Spleen (tissue), 11 donors: ENCODE measurements around the gene LRIG1. TPM values are rescaled to one million over a fixed set of nuclear protein-coding genes. Genes with fewer than 3 reads are reported as not detected.

ENCODE experiments used
- DNase-seq: peaks from one replicate; pipeline ENCODE4 v3.0.0-alpha.2; 2020
- H3K27ac ChIP-seq, 8 donors: fragments of 200-600 bp; sonication (generic) in 7 of 8; 1 replicate in 4 of 8; 2 replicates in 4 of 8; pipeline versions ENCODE4 v1.5.0 to v1.8.0; 2016 to 2021; ENCODE audit warnings: inconsistent platforms in 4 of 8, mild to moderate bottlenecking in 4 of 8, moderate library complexity in 1 of 8
- H3K27me3 ChIP-seq, 7 donors: fragments of 200-600 bp; sonication (generic) in 6 of 7; replicated peaks in 1 of 7; 1 replicate in 4 of 7; 2 replicates in 3 of 7; pipeline versions ENCODE4 v1.5.0 to v1.8.0; 2016 to 2021; ENCODE audit warnings: inconsistent platforms in 3 of 7, mild to moderate bottlenecking in 1 of 7
- H3K36me3 ChIP-seq, 6 donors: fragments of 200-600 bp; sonication (generic) in 5 of 6; 1 replicate in 4 of 6; 2 replicates in 2 of 6; pipeline versions ENCODE4 v1.5.0 to v1.8.0; 2016 to 2021; ENCODE audit warnings: inconsistent platforms in 2 of 6
- H3K4me1 ChIP-seq, 6 donors: fragments of 200-600 bp; sonication (generic) in 5 of 6; 1 replicate in 3 of 6; 2 replicates in 3 of 6; pipeline versions ENCODE4 v1.5.0 to v1.8.0; 2016 to 2021; ENCODE audit warnings: inconsistent platforms in 3 of 6
- H3K4me3 ChIP-seq, 8 donors: fragments of 200-600 bp; sonication (generic) in 7 of 8; 1 replicate in 4 of 8; 2 replicates in 4 of 8; pipeline versions ENCODE4 v1.5.0 to v1.8.0; 2016 to 2021; ENCODE audit warnings: inconsistent platforms in 4 of 8, mild to moderate bottlenecking in 4 of 8, moderate library complexity in 2 of 8
- H3K9me3 ChIP-seq, 8 donors: fragments of 200-600 bp; sonication (generic) in 7 of 8; 1 replicate in 4 of 8; 2 replicates in 4 of 8; pipeline versions ENCODE4 v1.5.0 to v1.8.0; 2016 to 2021; ENCODE audit warnings: inconsistent platforms in 4 of 8
- CTCF ChIP-seq, 11 experiments: fragments of 200-600 bp in 7 of 11; fragments of 450-650 bp in 4 of 11; sonication (generic) in 4 of 11; IDR thresholded peaks in 8 of 11; conservative IDR thresholded peaks in 3 of 11; 1 replicate in 7 of 11; 2 replicates in 4 of 11; pipeline versions ENCODE4 v1.4.0 to v1.8.0; 2016 to 2021; ENCODE audit warnings: antibody characterized with exemption in 11 of 11, inconsistent platforms in 4 of 11, mild to moderate bottlenecking in 1 of 11
- POLR2A ChIP-seq, 3 donors: fragments of 450-650 bp; IDR thresholded peaks; one replicate each; pipeline ENCODE4 v1.5.1; 2017; ENCODE audit warnings: antibody characterized with exemption in 3 of 3, mild to moderate bottlenecking in 1 of 3
- POLR2AphosphoS5 ChIP-seq, 3 donors: sonication (generic); formaldehyde crosslinking; IDR thresholded peaks; one replicate each; pipeline ENCODE4 v1.5.1; 2017; ENCODE audit warnings: antibody characterized with exemption in 3 of 3
- WGBS, 5 donors: extraction: QIAGEN DNeasy Blood & Tissue Kit in 3 of 5; methylation state at CpG; one replicate each; pipeline versions ENCODE4 v1.1.5 to v1.1.7; 2013 to 2018; 5-methylcytosine and 5-hydroxymethylcytosine counted together
- intact Hi-C: fragments of 100-400 bp; cut with DNase I; formaldehyde crosslinking; loops from one replicate; pipeline ENCODE4 v1.15.0; 2023; ENCODE audit warnings: low total_unique reads
- polyA plus RNA-seq, 3 donors: library from polyadenylated mRNA; stranded (reverse); fragments of 200-250 nt; gene quantifications; one replicate each; pipeline ENCODE4 v1.2.1, GENCODE V29; 2013
- total RNA-seq, 7 donors: library from RNA; depleted of rRNA in 3 of 7; stranded (reverse); fragments of >200 nt in 3 of 7; fragmentation: NEBNext Ultra II Directional in 4 of 7; extraction: Animal tissue kit (Norgen Biotek cat#: 25700) in 4 of 7; gene quantifications; one replicate each; pipeline versions ENCODE4 v1.1.0 to v1.2.1, GENCODE V29; 2016 to 2021
- donor health status: healthy with polysubstance abuse.
- donor health status: DM: no; HTN: no; CAD: no; lungs with moderate emphysema.
- donor health status: DM: no; HTN: no; CAD: no.
- donor health status: Bipolar disorder and iron deficiency.
- donor health status: healthy.
- donor health status: DM: no; HTN: no; CAD: no.
- donor health status: DM: yes; HTN: yes; CAD: no.

Gene LRIG1
- total and polyA plus RNA-seq, 10 donors = 5.9 to 19.7 (median 11.9) TPM

GRCh38 chr3:66419036-66419435 lies 81.8 kb downstream of the LRIG1 start:
- WGBS, 5 donors = 85 to 97% (median 95%) methylated on average over 14 of the region's 14 CpGs
- DNase-seq = no peak
- Histone ChIP-seq H3K27ac (no peak overlapping the region), H3K9me3 (peaks cover 3 to 27% (median 21%) of the 10 kb centered on the region in 8 donors), H3K27me3 (no peaks in the 10 kb centered on the region), H3K4me3 (no peak overlapping the region), H3K4me1 (no peaks in the 10 kb centered on the region), H3K36me3 (peaks cover 0 to 29% (median 0%) of the 10 kb centered on the region in 6 donors)
- TF ChIP-seq POLR2AphosphoS5 (IDR thresholded peaks at IDR 0.05) (no peak), POLR2A (IDR thresholded peaks at IDR 0.05) (no peak), CTCF (IDR thresholded peaks at IDR 0.05 in 8 of 11, conservative IDR thresholded peaks at IDR 0.05 in 3 of 11) (no peak)
- intact Hi-C loops = no loop called here

GRCh38 chr3:66418475-66418931 lies 82.3 kb downstream of the LRIG1 start:
- Histone ChIP-seq H3K4me1 (no peaks in the 10 kb centered on the region), H3K27me3 (no peaks in the 10 kb centered on the region), H3K9me3 (peaks cover 3 to 27% (median 21%) of the 10 kb centered on the region in 8 donors), H3K4me3 (no peak overlapping the region), H3K36me3 (peaks cover 0 to 33% (median 0%) of the 10 kb centered on the region in 6 donors), H3K27ac (no peak overlapping the region)
- TF ChIP-seq POLR2AphosphoS5 (IDR thresholded peaks at IDR 0.05) = no peak
- TF ChIP-seq POLR2A (IDR thresholded peaks at IDR 0.05) = no peak
- no peak for TF ChIP-seq CTCF (IDR thresholded peaks at IDR 0.05 in 8 of 11, conservative IDR thresholded peaks at IDR 0.05 in 3 of 11)
- no peak for DNase-seq
- WGBS, 5 donors = 83 to 92% (median 88%) methylated on average over 12 of the region's 12 CpGs
- intact Hi-C loops = no loop called here

GRCh38 chr3:66416556-66417304 lies 84.1 kb downstream of the LRIG1 start:
- no peak for TF ChIP-seq POLR2AphosphoS5 (IDR thresholded peaks at IDR 0.05)
- no peak for TF ChIP-seq POLR2A (IDR thresholded peaks at IDR 0.05)
- no peak for TF ChIP-seq CTCF (IDR thresholded peaks at IDR 0.05 in 8 of 11, conservative IDR thresholded peaks at IDR 0.05 in 3 of 11)
- Histone ChIP-seq H3K36me3 (peaks cover 0 to 50% (median 5%) of the 10 kb centered on the region in 6 donors), H3K4me3 (no peak overlapping the region), H3K9me3 (peaks cover under 1 to 15% (median 12%) of the 10 kb centered on the region in 8 donors), H3K27ac (no peak overlapping the region), H3K4me1 (no peaks in the 10 kb centered on the region), H3K27me3 (no peaks in the 10 kb centered on the region)
- intact Hi-C loops = no loop called here
- WGBS, 5 donors = 79 to 87% (median 86%) methylated on average over 14 of the region's 14 CpGs
- DNase-seq = no peak

GRCh38 chr3:66415867-66416428 lies 84.9 kb downstream of the LRIG1 start:
- no peak for DNase-seq
- intact Hi-C loops = no loop called here
- Histone ChIP-seq H3K9me3 (peaks cover 0 to 8% (median 5%) of the 10 kb centered on the region in 8 donors), H3K36me3 (peaks cover 0 to 57% (median 5%) of the 10 kb centered on the region in 6 donors), H3K4me3 (no peak overlapping the region), H3K4me1 (no peaks in the 10 kb centered on the region), H3K27ac (no peak overlapping the region), H3K27me3 (no peaks in the 10 kb centered on the region)
- TF ChIP-seq CTCF (IDR thresholded peaks at IDR 0.05 in 8 of 11, conservative IDR thresholded peaks at IDR 0.05 in 3 of 11) (no peak), POLR2A (IDR thresholded peaks at IDR 0.05) (no peak), POLR2AphosphoS5 (IDR thresholded peaks at IDR 0.05) (no peak)
- 67 to 76% (median 72%) methylated on average over 5 of the region's 5 CpGs for WGBS, 5 donors
